HEK293 (cell line): ENCODE results near the gene N4BP3.

Experiments used
- GLIS2 ChIP-seq: fragments of 450-650 bp; formaldehyde crosslinking; IDR thresholded peaks from 2 replicates; pipeline ENCODE4 v1.5.1; 2016; ENCODE audit warnings: missing biosample characterization, missing genetic modification characterization
- IKZF3 ChIP-seq: fragments of 450-650 bp; IDR thresholded peaks from 2 replicates; pipeline ENCODE4 v1.5.0; 2018; ENCODE audit warnings: missing biosample characterization, mild to moderate bottlenecking, missing genetic modification characterization, moderate library complexity
- SP2 ChIP-seq: fragments of 450-650 bp; formaldehyde crosslinking; IDR thresholded peaks from 2 replicates; pipeline ENCODE4 v1.5.1; 2016; ENCODE audit warnings: missing biosample characterization, missing genetic modification characterization
- TRIM28 ChIP-seq: IDR thresholded peaks from 2 replicates; pipeline ENCODE4 v1.6.1; 2011; ENCODE audit warnings: low read length, control low read depth, borderline replicate concordance
- YY1 ChIP-seq: fragments of 450-650 bp; formaldehyde crosslinking; IDR thresholded peaks from 2 replicates; pipeline ENCODE4 v1.5.1; 2018; ENCODE audit warnings: missing biosample characterization, missing genetic modification characterization
- ZBTB8A ChIP-seq: fragments of 450-650 bp; formaldehyde crosslinking; IDR thresholded peaks from 2 replicates; pipeline ENCODE4 v1.5.1; 2016; ENCODE audit warnings: missing biosample characterization, missing genetic modification characterization
- ZNF335 ChIP-seq: fragments of 450-650 bp; formaldehyde crosslinking; conservative IDR thresholded peaks from 2 replicates; pipeline ENCODE4 v1.5.1; 2016; ENCODE audit warnings: missing biosample characterization, missing genetic modification characterization
- ZNF677 ChIP-seq: fragments of 450-650 bp; IDR thresholded peaks from 2 replicates; pipeline ENCODE4 v1.5.0; 2018; ENCODE audit warnings: missing biosample characterization, mild to moderate bottlenecking, missing genetic modification characterization, moderate library complexity
- TF ChIP-seq, protein P1 (sequence below): fragments of 450-650 bp; formaldehyde crosslinking; IDR thresholded peaks from 2 replicates; pipeline ENCODE4 v1.5.1; 2017; ENCODE audit warnings: missing biosample characterization, missing genetic modification characterization
- TF ChIP-seq, protein P2 (sequence below): fragments of 450-650 bp; formaldehyde crosslinking; IDR thresholded peaks from 2 replicates; pipeline ENCODE4 v1.5.1; 2016; ENCODE audit warnings: missing biosample characterization, missing genetic modification characterization

DNA sequence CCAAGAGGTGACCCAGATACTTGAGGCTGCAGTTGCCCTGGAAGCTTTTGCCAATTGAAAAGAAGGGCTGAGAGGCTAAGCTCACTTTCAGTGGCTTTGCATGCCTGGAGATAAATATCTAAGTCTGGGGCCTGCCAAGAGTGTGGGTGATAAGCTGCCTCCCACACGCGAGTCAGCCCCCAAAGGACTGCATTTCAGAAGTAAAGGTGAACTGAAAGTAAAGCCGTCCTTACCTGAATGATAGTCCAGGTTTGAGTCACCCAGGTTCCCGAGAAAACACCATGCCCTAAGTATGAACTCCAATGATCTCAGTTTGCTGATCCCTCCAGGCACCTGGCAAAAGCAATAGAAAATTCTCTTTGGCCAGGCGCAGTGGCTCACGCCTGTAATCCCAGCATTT lies 22.5 kb upstream of the N4BP3 start:
- TF ChIP-seq, protein P1, sequence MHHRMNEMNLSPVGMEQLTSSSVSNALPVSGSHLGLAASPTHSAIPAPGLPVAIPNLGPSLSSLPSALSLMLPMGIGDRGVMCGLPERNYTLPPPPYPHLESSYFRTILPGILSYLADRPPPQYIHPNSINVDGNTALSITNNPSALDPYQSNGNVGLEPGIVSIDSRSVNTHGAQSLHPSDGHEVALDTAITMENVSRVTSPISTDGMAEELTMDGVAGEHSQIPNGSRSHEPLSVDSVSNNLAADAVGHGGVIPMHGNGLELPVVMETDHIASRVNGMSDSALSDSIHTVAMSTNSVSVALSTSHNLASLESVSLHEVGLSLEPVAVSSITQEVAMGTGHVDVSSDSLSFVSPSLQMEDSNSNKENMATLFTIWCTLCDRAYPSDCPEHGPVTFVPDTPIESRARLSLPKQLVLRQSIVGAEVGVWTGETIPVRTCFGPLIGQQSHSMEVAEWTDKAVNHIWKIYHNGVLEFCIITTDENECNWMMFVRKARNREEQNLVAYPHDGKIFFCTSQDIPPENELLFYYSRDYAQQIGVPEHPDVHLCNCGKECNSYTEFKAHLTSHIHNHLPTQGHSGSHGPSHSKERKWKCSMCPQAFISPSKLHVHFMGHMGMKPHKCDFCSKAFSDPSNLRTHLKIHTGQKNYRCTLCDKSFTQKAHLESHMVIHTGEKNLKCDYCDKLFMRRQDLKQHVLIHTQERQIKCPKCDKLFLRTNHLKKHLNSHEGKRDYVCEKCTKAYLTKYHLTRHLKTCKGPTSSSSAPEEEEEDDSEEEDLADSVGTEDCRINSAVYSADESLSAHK = no peak
- TF ChIP-seq SP2 (tag by site-specific recombination) = no peak
- no peak for TF ChIP-seq ZBTB8A (tag by site-specific recombination)
- no peak for TF ChIP-seq YY1 (tag by site-specific recombination)
- TF ChIP-seq, protein P2, sequence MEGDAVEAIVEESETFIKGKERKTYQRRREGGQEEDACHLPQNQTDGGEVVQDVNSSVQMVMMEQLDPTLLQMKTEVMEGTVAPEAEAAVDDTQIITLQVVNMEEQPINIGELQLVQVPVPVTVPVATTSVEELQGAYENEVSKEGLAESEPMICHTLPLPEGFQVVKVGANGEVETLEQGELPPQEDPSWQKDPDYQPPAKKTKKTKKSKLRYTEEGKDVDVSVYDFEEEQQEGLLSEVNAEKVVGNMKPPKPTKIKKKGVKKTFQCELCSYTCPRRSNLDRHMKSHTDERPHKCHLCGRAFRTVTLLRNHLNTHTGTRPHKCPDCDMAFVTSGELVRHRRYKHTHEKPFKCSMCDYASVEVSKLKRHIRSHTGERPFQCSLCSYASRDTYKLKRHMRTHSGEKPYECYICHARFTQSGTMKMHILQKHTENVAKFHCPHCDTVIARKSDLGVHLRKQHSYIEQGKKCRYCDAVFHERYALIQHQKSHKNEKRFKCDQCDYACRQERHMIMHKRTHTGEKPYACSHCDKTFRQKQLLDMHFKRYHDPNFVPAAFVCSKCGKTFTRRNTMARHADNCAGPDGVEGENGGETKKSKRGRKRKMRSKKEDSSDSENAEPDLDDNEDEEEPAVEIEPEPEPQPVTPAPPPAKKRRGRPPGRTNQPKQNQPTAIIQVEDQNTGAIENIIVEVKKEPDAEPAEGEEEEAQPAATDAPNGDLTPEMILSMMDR (tag by site-specific recombination) = no peak
- TF ChIP-seq TRIM28 = no peak
- no peak for TF ChIP-seq ZNF677
- no peak for TF ChIP-seq GLIS2 (tag by site-specific recombination)
- TF ChIP-seq IKZF3 (tag by site-specific recombination) = no peak
- TF ChIP-seq ZNF335 = no peak
